ENCODE measurements around the gene AATK. TPM values are rescaled to one million over a fixed set of nuclear protein-coding genes. Genes with fewer than 3 reads are reported as not detected.

AATK gene
- total RNA-seq, 4 donors from 2014 or later = 247 to 385 (median 322) TPM

GRCh38 chr17:81193470-81194224 lies 27.6 kb upstream of the AATK start:
- Histone ChIP-seq H3K9me3 (no peaks in the 10 kb centered on the region), H3K36me3 (peaks cover 0 to 98% (median 2%) of the 10 kb centered on the region in 3 donors), H3K27ac (no peak overlapping the region), H3K4me3 (no peak overlapping the region), H3K27me3 (no peaks in the 10 kb centered on the region), H3K4me1 (peaks cover 0 to 5% (median 0%) of the 10 kb centered on the region in 4 donors)
- 76 to 85% methylated on average over 23 to 25 of the region's 38 CpGs for WGBS, 2 donors
- DNase-seq (ENCODE audit: low spot score in 2 of 2) = no peak
- TF ChIP-seq POLR2A (IDR thresholded peaks at IDR 0.05) (no peak), EP300 (IDR thresholded peaks at IDR 0.05) (no peak), CTCF (IDR thresholded peaks at IDR 0.05) (no peak)

GRCh38 chr17:81193051-81193410 lies 27.0 kb upstream of the AATK start:
- DNase-seq (ENCODE audit: low spot score in 2 of 2) = no peak
- Histone ChIP-seq H3K4me1 (peaks cover 0 to 5% (median 0%) of the 10 kb centered on the region in 4 donors), H3K4me3 (no peak overlapping the region), H3K27ac (no peak overlapping the region), H3K36me3 (peaks cover 0 to 97% (median 2%) of the 10 kb centered on the region in 3 donors), H3K27me3 (no peaks in the 10 kb centered on the region), H3K9me3 (no peaks in the 10 kb centered on the region)
- 86 to 88% methylated on average over 9 to 11 of the region's 17 CpGs for WGBS, 2 donors
- TF ChIP-seq POLR2A (IDR thresholded peaks at IDR 0.05) (no peak), EP300 (IDR thresholded peaks at IDR 0.05) (no peak), CTCF (IDR thresholded peaks at IDR 0.05) (no peak)

GRCh38 chr17:81192386-81193050 lies 26.5 kb upstream of the AATK start:
- H3K36me3 ChIP-seq = peaks cover 0 to 92% (median 2%) of the 10 kb centered on the region in 3 donors
- WGBS, 2 donors = 73 to 81% methylated on average over 9 to 32 of the region's 34 CpGs

GRCh38 chr17:81191646-81192045 lies 25.6 kb upstream of the AATK start:
- Histone ChIP-seq H3K9me3 (no peaks in the 10 kb centered on the region), H3K4me3 (no peak overlapping the region), H3K4me1 (peaks cover 0 to 5% (median 0%) of the 10 kb centered on the region in 4 donors), H3K27ac (no peak overlapping the region), H3K36me3 (peaks cover 0 to 83% (median 1%) of the 10 kb centered on the region in 3 donors), H3K27me3 (no peaks in the 10 kb centered on the region)
- 92 to 96% methylated on average over 6 to 10 of the region's 14 CpGs for WGBS, 2 donors
- no peak for DNase-seq (ENCODE audit: low spot score in 2 of 2)
- no peak for TF ChIP-seq POLR2A (IDR thresholded peaks at IDR 0.05)
- TF ChIP-seq CTCF (IDR thresholded peaks at IDR 0.05) = no peak
- no peak for TF ChIP-seq EP300 (IDR thresholded peaks at IDR 0.05)

More at GRCh38 chr17:81192386-81193050, 26.5 kb upstream of the AATK start:
- Histone ChIP-seq H3K27ac (no peak overlapping the region), H3K9me3 (no peaks in the 10 kb centered on the region), H3K4me3 (no peak overlapping the region), H3K4me1 (peaks cover 0 to 5% (median 0%) of the 10 kb centered on the region in 4 donors), H3K27me3 (no peaks in the 10 kb centered on the region)
- no peak for DNase-seq (ENCODE audit: low spot score in 2 of 2)
- no peak for TF ChIP-seq CTCF (IDR thresholded peaks at IDR 0.05)
- no peak for TF ChIP-seq POLR2A (IDR thresholded peaks at IDR 0.05)
- no peak for TF ChIP-seq EP300 (IDR thresholded peaks at IDR 0.05)

GRCh38 chr17:81191116-81191515 lies 25.1 kb upstream of the AATK start:
- 91% methylated on average over 13 to 18 of the region's 20 CpGs for WGBS, 2 donors
- Histone ChIP-seq H3K36me3 (peaks cover 0 to 78% (median 0%) of the 10 kb centered on the region in 3 donors), H3K27me3 (no peaks in the 10 kb centered on the region), H3K9me3 (no peaks in the 10 kb centered on the region), H3K27ac (no peak overlapping the region), H3K4me1 (peaks cover 0 to 5% (median 0%) of the 10 kb centered on the region in 4 donors), H3K4me3 (no peak overlapping the region)
- no peak for DNase-seq (ENCODE audit: low spot score in 2 of 2)
- no peak for TF ChIP-seq CTCF (IDR thresholded peaks at IDR 0.05)
- TF ChIP-seq EP300 (IDR thresholded peaks at IDR 0.05) = no peak
- no peak for TF ChIP-seq POLR2A (IDR thresholded peaks at IDR 0.05)

Data from tibial nerve (tissue), 4 donors.